Liver (tissue), 9 donors: Measurements from ENCODE around the gene DNAAF5. TPM values are rescaled to one million over a fixed set of nuclear protein-coding genes. Genes with fewer than 3 reads are reported as not detected.

ENCODE experiments used
- DNase-seq: peaks from one replicate; pipeline ENCODE4 v3.0.0-alpha.2; 2017; ENCODE audit warnings: low spot score
- H3K27ac ChIP-seq, 2 donors: one replicate each; pipeline ENCODE4 v1.7.0; 2013; ENCODE audit warnings: inconsistent platforms in 2 of 2, low read length in 2 of 2, control low read depth in 1 of 2, low read depth in 1 of 2, mild to moderate bottlenecking in 1 of 2
- H3K27me3 ChIP-seq, 4 donors: one replicate each; pipeline versions ENCODE4 v1.6.1 to v1.7.0; 2013; ENCODE audit warnings: low read length in 3 of 4, inconsistent platforms in 1 of 4, mild to moderate bottlenecking in 1 of 4, moderate library complexity in 1 of 4; ENCODE audit not compliant: control insufficient read depth in 4 of 4, insufficient read depth in 4 of 4
- H3K36me3 ChIP-seq, 4 donors: one replicate each; pipeline versions ENCODE4 v1.6.1 to v1.7.0; 2013; ENCODE audit warnings: low read length in 3 of 4, mild to moderate bottlenecking in 3 of 4, low read depth in 1 of 4, moderate library complexity in 1 of 4; ENCODE audit not compliant: control insufficient read depth in 4 of 4, insufficient read depth in 3 of 4
- H3K4me1 ChIP-seq, 4 donors: one replicate each; pipeline versions ENCODE4 v1.6.1 to v1.7.0; 2013; ENCODE audit warnings: low read length in 3 of 4, mild to moderate bottlenecking in 3 of 4, moderate library complexity in 1 of 4; ENCODE audit not compliant: control insufficient read depth in 4 of 4, insufficient read depth in 4 of 4
- H3K4me3 ChIP-seq, 3 donors: one replicate each; pipeline versions ENCODE4 v1.6.1 to v1.7.0; 2013; ENCODE audit warnings: low read length in 3 of 3, control low read depth in 1 of 3, low read depth in 1 of 3, mild to moderate bottlenecking in 1 of 3
- H3K9ac ChIP-seq, 2 donors: one replicate each; pipeline ENCODE4 v1.7.0; 2013; ENCODE audit warnings: low read length in 2 of 2, mild to moderate bottlenecking in 2 of 2, moderate library complexity in 2 of 2, control low read depth in 1 of 2, low read depth in 1 of 2
- H3K9me3 ChIP-seq, 4 donors: one replicate each; pipeline versions ENCODE4 v1.6.1 to v1.7.0; 2013; ENCODE audit warnings: low read length in 3 of 4; ENCODE audit not compliant: control insufficient read depth in 4 of 4
- EGR1 ChIP-seq, 2 donors: IDR thresholded peaks; 2 replicates each; pipeline ENCODE4 v1.6.1; 2016 to 2018; ENCODE audit warnings: antibody characterized with exemption in 2 of 2, low read depth in 2 of 2
- FOXA2 ChIP-seq: IDR thresholded peaks from 2 replicates; pipeline ENCODE4 v1.6.1; 2016; ENCODE audit warnings: antibody characterized with exemption
- GABPA ChIP-seq, 2 donors: IDR thresholded peaks in 1 of 2; conservative IDR thresholded peaks in 1 of 2; 2 replicates each; pipeline ENCODE4 v1.6.1; 2016; ENCODE audit warnings: antibody characterized with exemption in 2 of 2, mild to moderate bottlenecking in 1 of 2, moderate library complexity in 1 of 2
- MAX ChIP-seq: IDR thresholded peaks from 2 replicates; pipeline ENCODE4 v1.6.1; 2016; ENCODE audit warnings: antibody characterized with exemption
- NR2F2 ChIP-seq: IDR thresholded peaks from 2 replicates; pipeline ENCODE4 v1.6.1; 2016; ENCODE audit warnings: antibody characterized with exemption
- RAD21 ChIP-seq, 2 donors: IDR thresholded peaks; 2 replicates each; pipeline ENCODE4 v1.6.1; 2016; ENCODE audit warnings: antibody characterized with exemption in 2 of 2, mild to moderate bottlenecking in 2 of 2
- RXRA ChIP-seq, 2 donors: IDR thresholded peaks; 2 replicates each; pipeline ENCODE4 v1.6.1; 2017 to 2018; ENCODE audit warnings: antibody characterized with exemption in 2 of 2, mild to moderate bottlenecking in 1 of 2
- TAF1 ChIP-seq: conservative IDR thresholded peaks from 2 replicates; pipeline ENCODE4 v1.6.1; 2016; ENCODE audit warnings: antibody characterized with exemption, mild to moderate bottlenecking
- WGBS: extraction: QIAGEN DNeasy Blood & Tissue Kit; methylation state at CpG from one replicate; pipeline ENCODE4 v1.1.7; 2013; 5-methylcytosine and 5-hydroxymethylcytosine counted together
- polyA plus RNA-seq, 2 donors: library from polyadenylated mRNA; stranded (reverse) in 1 of 2; unstranded in 1 of 2; fragments of 200-250 nt in 1 of 2; fragments of >200 nt in 1 of 2; fragmentation: Nextera tagmentation in 1 of 2; extraction: Ambion mirVana in 1 of 2; gene quantifications; one replicate each; pipeline versions ENCODE4 v1.2.1 to v1.2.3, GENCODE V29; 2013 to 2015
- total RNA-seq, 2 donors: library from RNA; depleted of rRNA; stranded (reverse); fragments of >200 nt; gene quantifications; one replicate each; pipeline ENCODE4 v1.2.3, GENCODE V29; 2014
- TF ChIP-seq, protein P1 (sequence below): IDR thresholded peaks from 2 replicates; pipeline ENCODE4 v1.6.1; 2016; ENCODE audit warnings: antibody characterized with exemption
- donor health status: healthy.
- donor health status: healthy.
- donor health status: healthy.
- donor health status: healthy.
- donor health status: healthy.

DNAAF5 gene
- total and polyA plus RNA-seq, 4 donors: 3.1 to 11.1 (median 9.5) TPM

DNA sequence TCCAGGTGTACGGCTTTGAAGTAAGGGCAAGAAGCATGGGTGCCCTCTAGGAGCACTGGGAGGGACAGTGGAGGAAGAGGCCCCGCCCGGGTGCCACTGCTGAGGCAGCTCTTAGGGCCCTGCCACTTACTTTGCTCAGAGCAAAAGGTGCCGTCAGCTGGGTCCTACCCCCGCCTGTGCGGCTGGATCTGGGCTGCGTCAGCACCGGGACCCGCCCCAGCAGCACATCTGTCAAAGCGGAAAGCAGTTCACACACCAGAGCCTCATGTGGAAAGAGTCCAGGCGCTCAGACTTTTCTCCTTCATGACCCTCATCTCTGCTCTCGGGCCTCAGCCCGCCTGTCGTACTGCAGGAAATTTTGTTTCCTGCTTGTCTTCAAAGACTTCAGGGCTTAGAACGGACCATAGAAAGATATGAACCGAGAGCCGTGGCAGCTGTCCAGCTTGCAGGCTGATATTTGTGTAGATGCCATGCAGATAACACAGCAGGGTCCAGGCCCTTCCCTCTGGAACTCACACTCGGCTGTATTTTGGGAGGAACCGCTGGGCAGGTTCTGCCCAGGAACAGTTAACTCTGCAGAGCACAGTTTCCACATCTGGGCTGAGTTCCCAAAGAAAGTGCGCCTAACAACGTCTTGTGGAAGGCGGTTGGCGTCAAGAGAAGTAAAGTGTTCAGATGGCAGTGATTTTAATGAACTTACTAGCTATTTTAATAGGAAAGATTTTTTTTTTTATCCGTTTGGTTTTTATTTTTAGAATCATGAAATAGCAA lies 44.9 kb downstream of the DNAAF5 start:
- H3K27ac ChIP-seq: peak overlapping the region in 1 of 2 donors; percentile 59
- no peak overlapping the region for H3K9ac ChIP-seq
- H3K9me3 ChIP-seq: no peaks in the 10 kb centered on the region
- no peaks in the 10 kb centered on the region for H3K4me1 ChIP-seq
- WGBS: 63% methylated on average over 24 of the region's 24 CpGs
- no peak for DNase-seq
- H3K36me3 ChIP-seq: peaks cover 0 to 16% (median 3%) of the 10 kb centered on the region in 4 donors
- no peaks in the 10 kb centered on the region for H3K27me3 ChIP-seq
- no peak overlapping the region for H3K4me3 ChIP-seq
- peak; percentile 25 to 26 for TF ChIP-seq RAD21 (IDR thresholded peaks at IDR 0.05)
- TF ChIP-seq NR2F2: peak; percentile 87
- no peak for TF ChIP-seq RXRA (IDR thresholded peaks at IDR 0.05)

- Histone ChIP-seq H3K4me3 (no peak overlapping the region), H3K36me3 (peaks cover 0 to 17% (median 3%) of the 10 kb centered on the region in 4 donors), H3K9ac (no peak overlapping the region), H3K27ac (no peak overlapping the region), H3K27me3 (no peaks in the 10 kb centered on the region), H3K9me3 (no peaks in the 10 kb centered on the region), H3K4me1 (no peaks in the 10 kb centered on the region)
- TF ChIP-seq GABPA (IDR thresholded peaks at IDR 0.05 in 1 of 2, conservative IDR thresholded peaks at IDR 0.05 in 1 of 2): no peak
- no peak for TF ChIP-seq MAX
- no peak for TF ChIP-seq RXRA (IDR thresholded peaks at IDR 0.05)
- no peak for TF ChIP-seq FOXA2
- no peak for TF ChIP-seq EGR1 (IDR thresholded peaks at IDR 0.05; ENCODE audit: low read depth in 2 of 2)
- WGBS: 92% methylated on average over 11 of the region's 11 CpGs
- no peak for DNase-seq
Measured at GRCh38 chr7:772005-772294, 45.5 kb downstream of the DNAAF5 start.

GRCh38 chr7:772392-772791 lies 45.9 kb downstream of the DNAAF5 start:
- 97% methylated on average over 13 of the region's 13 CpGs for WGBS
- Histone ChIP-seq H3K4me3 (no peak overlapping the region), H3K36me3 (peaks cover 0 to 17% (median 5%) of the 10 kb centered on the region in 4 donors), H3K9ac (no peak overlapping the region), H3K27me3 (no peaks in the 10 kb centered on the region), H3K4me1 (no peaks in the 10 kb centered on the region), H3K9me3 (no peaks in the 10 kb centered on the region), H3K27ac (no peak overlapping the region)
- no peak for DNase-seq
- TF ChIP-seq MAX: no peak
- no peak for TF ChIP-seq RAD21 (IDR thresholded peaks at IDR 0.05)
- TF ChIP-seq NR2F2: no peak

- Histone ChIP-seq H3K27ac (no peak overlapping the region), H3K9ac (no peak overlapping the region), H3K9me3 (no peaks in the 10 kb centered on the region), H3K4me1 (no peaks in the 10 kb centered on the region), H3K27me3 (no peaks in the 10 kb centered on the region), H3K4me3 (no peak overlapping the region), H3K36me3 (peaks cover 0 to 17% (median 5%) of the 10 kb centered on the region in 4 donors)
- 96% methylated on average over 32 of the region's 32 CpGs for WGBS
- DNase-seq: no peak
- TF ChIP-seq TAF1 (no peak), FOXA2 (no peak)
- TF ChIP-seq, protein P1, sequence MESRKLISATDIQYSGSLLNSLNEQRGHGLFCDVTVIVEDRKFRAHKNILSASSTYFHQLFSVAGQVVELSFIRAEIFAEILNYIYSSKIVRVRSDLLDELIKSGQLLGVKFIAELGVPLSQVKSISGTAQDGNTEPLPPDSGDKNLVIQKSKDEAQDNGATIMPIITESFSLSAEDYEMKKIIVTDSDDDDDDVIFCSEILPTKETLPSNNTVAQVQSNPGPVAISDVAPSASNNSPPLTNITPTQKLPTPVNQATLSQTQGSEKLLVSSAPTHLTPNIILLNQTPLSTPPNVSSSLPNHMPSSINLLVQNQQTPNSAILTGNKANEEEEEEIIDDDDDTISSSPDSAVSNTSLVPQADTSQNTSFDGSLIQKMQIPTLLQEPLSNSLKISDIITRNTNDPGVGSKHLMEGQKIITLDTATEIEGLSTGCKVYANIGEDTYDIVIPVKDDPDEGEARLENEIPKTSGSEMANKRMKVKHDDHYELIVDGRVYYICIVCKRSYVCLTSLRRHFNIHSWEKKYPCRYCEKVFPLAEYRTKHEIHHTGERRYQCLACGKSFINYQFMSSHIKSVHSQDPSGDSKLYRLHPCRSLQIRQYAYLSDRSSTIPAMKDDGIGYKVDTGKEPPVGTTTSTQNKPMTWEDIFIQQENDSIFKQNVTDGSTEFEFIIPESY: no peak
Measured at GRCh38 chr7:772861-773621, 46.5 kb downstream of the DNAAF5 start.
